A549 (cell line): ENCODE measurements around the gene CRMP1.

ENCODE experiments used
- CBX2 ChIP-seq: fragments of 200-600 bp; sonication (generic); IDR thresholded peaks from 2 replicates; pipeline ENCODE4 v1.6.1; 2016; ENCODE audit warnings: low read depth, mild to moderate bottlenecking, borderline replicate concordance
- KDM5A ChIP-seq: fragments of 200-600 bp; sonication (generic); IDR thresholded peaks from 2 replicates; pipeline ENCODE4 v1.6.1; 2016; ENCODE audit warnings: antibody characterized with exemption, mild to moderate bottlenecking
- TF ChIP-seq, protein P1 (sequence below): fragments of >200 bp; sonication (Bioruptor Twin); formaldehyde crosslinking; IDR thresholded peaks from 3 replicates; pipeline ENCODE4 v1.5.1; 2016

DNA sequence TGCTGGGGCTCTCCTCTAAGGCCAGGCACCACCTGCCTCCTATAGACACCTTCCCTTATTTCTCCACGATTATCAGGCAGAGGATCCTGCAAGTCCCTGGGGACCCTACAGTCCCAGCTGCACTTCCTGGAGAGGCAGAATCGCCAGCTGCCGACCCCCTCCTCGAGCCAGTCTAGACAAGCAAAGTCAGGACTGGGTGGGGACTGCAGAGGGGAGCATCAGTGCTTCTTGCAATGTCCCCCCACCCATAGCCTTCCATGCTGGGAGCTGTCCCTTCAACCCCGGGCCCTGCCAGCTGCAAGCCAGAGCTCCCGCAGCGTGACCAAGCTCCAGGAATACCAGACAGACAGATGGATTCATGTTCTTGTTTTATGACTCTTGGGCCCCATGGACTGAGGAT is 1.4 kb upstream of the CRMP1 start:
- TF ChIP-seq CBX2, result no peak
- TF ChIP-seq, protein P1, sequence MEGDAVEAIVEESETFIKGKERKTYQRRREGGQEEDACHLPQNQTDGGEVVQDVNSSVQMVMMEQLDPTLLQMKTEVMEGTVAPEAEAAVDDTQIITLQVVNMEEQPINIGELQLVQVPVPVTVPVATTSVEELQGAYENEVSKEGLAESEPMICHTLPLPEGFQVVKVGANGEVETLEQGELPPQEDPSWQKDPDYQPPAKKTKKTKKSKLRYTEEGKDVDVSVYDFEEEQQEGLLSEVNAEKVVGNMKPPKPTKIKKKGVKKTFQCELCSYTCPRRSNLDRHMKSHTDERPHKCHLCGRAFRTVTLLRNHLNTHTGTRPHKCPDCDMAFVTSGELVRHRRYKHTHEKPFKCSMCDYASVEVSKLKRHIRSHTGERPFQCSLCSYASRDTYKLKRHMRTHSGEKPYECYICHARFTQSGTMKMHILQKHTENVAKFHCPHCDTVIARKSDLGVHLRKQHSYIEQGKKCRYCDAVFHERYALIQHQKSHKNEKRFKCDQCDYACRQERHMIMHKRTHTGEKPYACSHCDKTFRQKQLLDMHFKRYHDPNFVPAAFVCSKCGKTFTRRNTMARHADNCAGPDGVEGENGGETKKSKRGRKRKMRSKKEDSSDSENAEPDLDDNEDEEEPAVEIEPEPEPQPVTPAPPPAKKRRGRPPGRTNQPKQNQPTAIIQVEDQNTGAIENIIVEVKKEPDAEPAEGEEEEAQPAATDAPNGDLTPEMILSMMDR, result no peak
- no peak for TF ChIP-seq KDM5A
